IMR-90 (cell line): ENCODE data around the gene MADCAM1. TPM values are rescaled to one million over a fixed set of nuclear protein-coding genes. Genes with fewer than 3 reads are reported as not detected.

Experiments used
- ATAC-seq: fragments of 200-7000 bp; cut with Tn5 transposase; 2 replicates; pipeline ENCODE4 v1.9.1; 2020; ENCODE audit warnings: low read depth, mild to moderate bottlenecking, moderate library complexity
- BruUV-seq: library from RNA; stranded (reverse); fragments of 400-500 nt; replicated peaks from 2 replicates; lab custom pipeline; 2021; lab: Mats Ljungman, UMichigan
- CTCF ChIA-PET: fragments of 300-600 bp; formaldehyde crosslinking; extraction: SDS; loops from one replicate; lab custom pipeline; 2021; ENCODE audit warnings: antibody characterized with exemption; lab: Yijun Ruan, JAX
- POLR2A ChIA-PET: fragments of 300-600 bp; sonication (Branson Sonifier 250); formaldehyde crosslinking; loops from one replicate; lab custom pipeline; 2022; ENCODE audit warnings: antibody characterized with exemption; ENCODE audit not compliant: unreplicated experiment; lab: Charles Lee
- DNase-seq: peaks from one replicate; pipeline ENCODE4 v3.0.0; 2013
- H2AFZ ChIP-seq: replicated peaks from 2 replicates; pipeline ENCODE3; 2013; ENCODE audit warnings: low read length, mild to moderate bottlenecking; ENCODE audit not compliant: poor library complexity
- H2AK5ac ChIP-seq: 2 replicates; pipeline ENCODE4 v1.6.1; 2013; ENCODE audit warnings: low read depth, low read length, inconsistent platforms
- H2AK9ac ChIP-seq: replicated peaks from 2 replicates; pipeline ENCODE3; 2013; ENCODE audit warnings: mild to moderate bottlenecking, low read depth, low read length, moderate library complexity; ENCODE audit not compliant: poor library complexity
- H2BK120ac ChIP-seq: 2 replicates; pipeline ENCODE4 v1.6.1; 2013; ENCODE audit warnings: low read depth, low read length, inconsistent platforms
- H2BK15ac ChIP-seq: 3 replicates; pipeline ENCODE4 v1.6.1; 2013; ENCODE audit warnings: low read depth, low read length, inconsistent platforms
- H2BK20ac ChIP-seq: 2 replicates; pipeline ENCODE4 v1.6.1; 2013; ENCODE audit warnings: low read depth, mild to moderate bottlenecking, inconsistent platforms, low read length, moderate library complexity
- H2BK5ac ChIP-seq: 2 replicates; pipeline ENCODE4 v1.6.1; 2013; ENCODE audit warnings: mild to moderate bottlenecking, low read depth, low read length, inconsistent platforms; ENCODE audit not compliant: poor library complexity, severe bottlenecking
- H3K14ac ChIP-seq: replicated peaks from 2 replicates; pipeline ENCODE4 v1.6.1; 2013; ENCODE audit warnings: low read depth, low read length, inconsistent platforms
- H3K18ac ChIP-seq: 2 replicates; pipeline ENCODE4 v1.6.1; 2013; ENCODE audit warnings: low read depth, low read length, control low read depth
- H3K23ac ChIP-seq: 2 replicates; pipeline ENCODE4 v1.6.1; 2013; ENCODE audit warnings: low read depth, low read length, inconsistent platforms
- H3K27ac ChIP-seq: 2 replicates; pipeline ENCODE4 v1.5.1; 2013; ENCODE audit warnings: mild to moderate bottlenecking, control low read depth, low read length; ENCODE audit not compliant: insufficient read depth
- H3K27me3 ChIP-seq: 2 replicates; pipeline ENCODE4 v1.6.1; 2013; ENCODE audit warnings: low read length; ENCODE audit not compliant: control insufficient read depth, insufficient read depth
- H3K36me3 ChIP-seq: 2 replicates; pipeline ENCODE4 v1.6.1; 2013; ENCODE audit warnings: low read length, mixed read lengths; ENCODE audit not compliant: control insufficient read depth, insufficient read depth
- H3K4ac ChIP-seq: 2 replicates; pipeline ENCODE4 v1.6.1; 2013; ENCODE audit warnings: low read depth, low read length, inconsistent platforms
- H3K4me1 ChIP-seq: 2 replicates; pipeline ENCODE4 v1.6.1; 2013; ENCODE audit warnings: low read length, mixed read lengths; ENCODE audit not compliant: control insufficient read depth, insufficient read depth
- H3K4me2 ChIP-seq: 2 replicates; pipeline ENCODE4 v1.6.1; 2013; ENCODE audit warnings: low read depth, mild to moderate bottlenecking, control low read depth, low read length, moderate library complexity
- H3K4me3 ChIP-seq: 2 replicates; pipeline ENCODE4 v1.5.1; 2013; ENCODE audit warnings: low read depth, mild to moderate bottlenecking, control low read depth, low read length, moderate library complexity; ENCODE audit not compliant: insufficient read depth
- H3K56ac ChIP-seq: 2 replicates; pipeline ENCODE4 v1.6.1; 2013; ENCODE audit warnings: low read length, inconsistent platforms; ENCODE audit not compliant: insufficient read depth; ENCODE audit errors: extremely low read depth
- H3K79me1 ChIP-seq, 2 experiments: 2 replicates each; pipeline ENCODE4 v1.6.1; 2013; ENCODE audit warnings: low read length in 2 of 2, inconsistent platforms in 1 of 2, low read depth in 1 of 2
- H3K9ac ChIP-seq: 2 replicates; pipeline ENCODE4 v1.6.1; 2013; ENCODE audit warnings: low read depth, low read length, control low read depth
- H3K9me1 ChIP-seq: 2 replicates; pipeline ENCODE4 v1.6.1; 2013; ENCODE audit warnings: low read length, inconsistent platforms; ENCODE audit not compliant: insufficient read depth
- H3K9me3 ChIP-seq: 2 replicates; pipeline ENCODE4 v1.6.1; 2013; ENCODE audit warnings: low read length; ENCODE audit not compliant: control insufficient read depth, insufficient read depth
- H4K20me1 ChIP-seq: 2 replicates; pipeline ENCODE4 v1.6.1; 2013; ENCODE audit warnings: low read length, inconsistent platforms; ENCODE audit not compliant: insufficient read depth
- H4K5ac ChIP-seq: 2 replicates; pipeline ENCODE4 v1.6.1; 2013; ENCODE audit warnings: mild to moderate bottlenecking, low read depth, low read length, control low read depth
- H4K8ac ChIP-seq, 2 experiments: 2 replicates each; pipeline ENCODE4 v1.6.1; 2013; ENCODE audit warnings: low read depth in 2 of 2, low read length in 2 of 2, control low read depth in 1 of 2, inconsistent platforms in 1 of 2
- H4K91ac ChIP-seq: 2 replicates; pipeline ENCODE4 v1.6.1; 2013; ENCODE audit warnings: low read depth, low read length, inconsistent platforms; ENCODE audit not compliant: insufficient read depth
- RAD21 ChIP-seq: IDR thresholded peaks from 2 replicates; pipeline ENCODE4 v1.6.1; 2012; ENCODE audit warnings: low read length, improper control_type of control experiment
- WGBS, 2 experiments: methylation state at CpG; one replicate each; pipeline versions ENCODE4 v1.1.5 to v1.1.7; 2013; ENCODE audit warnings: missing lambda C conversion rate in 2 of 2; ENCODE audit not compliant: insufficient read length in 1 of 2; ENCODE audit errors: extremely low coverage in 2 of 2; 5-methylcytosine and 5-hydroxymethylcytosine counted together
- dilution Hi-C: fragments of 300-500 bp; cut with HindIII; formaldehyde crosslinking; loops from one replicate; pipeline ENCODE4 v1.14.3; 2018; ENCODE audit warnings: low sequenced_read_pairs; ENCODE audit not compliant: unreplicated experiment
- in situ Hi-C: fragments of 300-500 bp; cut with MboI; formaldehyde crosslinking; loops from 3 replicates; pipeline ENCODE4 v1.14.3; 2019; ENCODE audit warnings: low sequenced_read_pairs, inconsistent platforms, mixed read lengths
- intact Hi-C: fragments of 100-400 bp; cut with micrococcal nuclease; formaldehyde crosslinking; loops from 2 replicates; pipeline ENCODE4 v1.10.0; 2022
- polyA plus RNA-seq, 3 experiments: library from polyadenylated mRNA; depleted of rRNA; stranded (reverse); fragments of >200 nt; gene quantifications; 2 replicates each; pipeline ENCODE4 v1.2.3, GENCODE V29; 2012; ENCODE audit warnings: low replicate concordance in 1 of 3
- total RNA-seq: library from RNA; depleted of rRNA; stranded (reverse); fragments of >200 nt; gene quantifications from 2 replicates; pipeline ENCODE4 v1.2.3, GENCODE V29; 2012
- TF ChIP-seq, protein P1 (sequence below): fragments of 150-350 bp; IDR thresholded peaks from 2 replicates; pipeline ENCODE4 v1.6.1; 2016; ENCODE audit warnings: low read depth, mild to moderate bottlenecking, low read length, moderate library complexity, borderline replicate concordance
- TF ChIP-seq, protein P2 (sequence below): fragments of 150-350 bp; IDR thresholded peaks from 2 replicates; pipeline ENCODE4 v1.6.1; 2017; ENCODE audit warnings: mild to moderate bottlenecking, antibody characterized with exemption, low read length, low read depth
- TF ChIP-seq, protein P3 (sequence below): conservative IDR thresholded peaks from 2 replicates; pipeline ENCODE4 v1.5.1; 2012; ENCODE audit warnings: mild to moderate bottlenecking, low read depth, low read length, improper control_type of control experiment

The MADCAM1 gene
- total and polyA plus RNA-seq, 2 of the 4 experiments (the other 2 are of a cell fraction), result 0.24 TPM; not detected in 1

DNA sequence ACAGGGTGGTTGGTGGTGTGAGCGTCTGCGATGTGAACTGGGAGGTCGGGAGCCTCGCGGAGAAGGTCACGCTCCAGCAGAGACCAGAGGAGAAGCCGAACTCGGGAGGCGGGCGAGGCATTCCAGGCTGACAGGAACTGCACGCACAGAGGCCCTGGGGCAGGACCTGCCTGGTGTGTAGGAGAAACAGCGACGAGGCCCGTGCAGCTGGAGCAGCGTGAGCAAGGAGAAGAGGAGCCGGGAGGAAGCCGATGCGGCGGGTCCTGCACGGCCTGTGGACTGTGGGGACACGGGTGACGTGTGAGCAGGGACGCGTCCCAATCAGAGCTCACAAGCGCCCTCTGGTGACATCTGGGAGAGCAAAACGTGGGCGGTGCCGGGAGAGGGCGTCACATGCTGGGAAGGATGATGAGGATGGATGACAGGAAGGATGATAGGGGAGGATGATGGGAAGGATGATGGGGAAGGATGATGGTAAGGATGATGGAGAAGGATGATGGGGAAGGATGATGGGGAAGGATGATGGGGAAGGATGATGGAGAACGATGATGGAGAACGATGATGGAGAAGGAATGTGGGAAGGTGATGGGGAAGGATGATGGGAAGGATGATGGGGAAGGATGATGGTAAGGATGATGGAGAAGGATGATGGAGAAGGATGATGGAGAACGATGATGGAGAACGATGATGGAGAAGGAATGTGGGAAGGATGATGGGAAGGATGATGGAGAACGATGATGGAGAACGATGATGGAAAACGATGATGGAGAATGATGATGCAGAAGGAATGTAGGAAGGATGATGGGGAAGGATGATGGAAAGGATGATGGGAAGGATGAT lies 16.1 kb upstream of the MADCAM1 start:
- ATAC-seq, result peak; percentile 88
- Histone ChIP-seq H2AK9ac (peak overlapping the region; percentile 37), H3K14ac (no peak overlapping the region), H2BK5ac (no peak overlapping the region), H3K56ac (no peak overlapping the region), H2BK120ac (no peak overlapping the region), H4K91ac (no peak overlapping the region), H3K4me1 (no peaks in the 10 kb centered on the region), H2AFZ (peak overlapping the region; percentile 25), H3K9me1 (no peaks in the 10 kb centered on the region), H3K4me2 (peak overlapping the region; percentile 39; the same call in 1 of the 2 replicates), H3K79me1 (no peaks in the 10 kb centered on the region), H2BK20ac (no peak overlapping the region), H4K8ac (no peak overlapping the region), H3K27me3 (peaks cover 6% of the 10 kb centered on the region; the same call in 1 of the 2 replicates), H3K18ac (no peak overlapping the region), H3K9ac (no peak overlapping the region), H3K4me3 (peak overlapping the region; percentile 22; the same call in 1 of the 2 replicates), H3K23ac (no peak overlapping the region), H3K36me3 (no peaks in the 10 kb centered on the region), H4K5ac (no peak overlapping the region), H3K4ac (no peak overlapping the region), H2AK5ac (no peak overlapping the region), H3K9me3 (no peaks in the 10 kb centered on the region), H3K27ac (no peak overlapping the region), H4K20me1 (no peaks in the 10 kb centered on the region), H2BK15ac (no peak overlapping the region)
- dilution Hi-C loops, result no loop called here
- TF ChIP-seq RAD21, result peak; percentile 24; the same call in 1 of the 2 replicates
- TF ChIP-seq, protein P1, sequence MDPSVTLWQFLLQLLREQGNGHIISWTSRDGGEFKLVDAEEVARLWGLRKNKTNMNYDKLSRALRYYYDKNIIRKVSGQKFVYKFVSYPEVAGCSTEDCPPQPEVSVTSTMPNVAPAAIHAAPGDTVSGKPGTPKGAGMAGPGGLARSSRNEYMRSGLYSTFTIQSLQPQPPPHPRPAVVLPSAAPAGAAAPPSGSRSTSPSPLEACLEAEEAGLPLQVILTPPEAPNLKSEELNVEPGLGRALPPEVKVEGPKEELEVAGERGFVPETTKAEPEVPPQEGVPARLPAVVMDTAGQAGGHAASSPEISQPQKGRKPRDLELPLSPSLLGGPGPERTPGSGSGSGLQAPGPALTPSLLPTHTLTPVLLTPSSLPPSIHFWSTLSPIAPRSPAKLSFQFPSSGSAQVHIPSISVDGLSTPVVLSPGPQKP, result no peak
- TF ChIP-seq, protein P2, sequence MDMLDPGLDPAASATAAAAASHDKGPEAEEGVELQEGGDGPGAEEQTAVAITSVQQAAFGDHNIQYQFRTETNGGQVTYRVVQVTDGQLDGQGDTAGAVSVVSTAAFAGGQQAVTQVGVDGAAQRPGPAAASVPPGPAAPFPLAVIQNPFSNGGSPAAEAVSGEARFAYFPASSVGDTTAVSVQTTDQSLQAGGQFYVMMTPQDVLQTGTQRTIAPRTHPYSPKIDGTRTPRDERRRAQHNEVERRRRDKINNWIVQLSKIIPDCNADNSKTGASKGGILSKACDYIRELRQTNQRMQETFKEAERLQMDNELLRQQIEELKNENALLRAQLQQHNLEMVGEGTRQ, result peak; percentile 64; the same call in 1 of the 2 replicates
- TF ChIP-seq, protein P3, sequence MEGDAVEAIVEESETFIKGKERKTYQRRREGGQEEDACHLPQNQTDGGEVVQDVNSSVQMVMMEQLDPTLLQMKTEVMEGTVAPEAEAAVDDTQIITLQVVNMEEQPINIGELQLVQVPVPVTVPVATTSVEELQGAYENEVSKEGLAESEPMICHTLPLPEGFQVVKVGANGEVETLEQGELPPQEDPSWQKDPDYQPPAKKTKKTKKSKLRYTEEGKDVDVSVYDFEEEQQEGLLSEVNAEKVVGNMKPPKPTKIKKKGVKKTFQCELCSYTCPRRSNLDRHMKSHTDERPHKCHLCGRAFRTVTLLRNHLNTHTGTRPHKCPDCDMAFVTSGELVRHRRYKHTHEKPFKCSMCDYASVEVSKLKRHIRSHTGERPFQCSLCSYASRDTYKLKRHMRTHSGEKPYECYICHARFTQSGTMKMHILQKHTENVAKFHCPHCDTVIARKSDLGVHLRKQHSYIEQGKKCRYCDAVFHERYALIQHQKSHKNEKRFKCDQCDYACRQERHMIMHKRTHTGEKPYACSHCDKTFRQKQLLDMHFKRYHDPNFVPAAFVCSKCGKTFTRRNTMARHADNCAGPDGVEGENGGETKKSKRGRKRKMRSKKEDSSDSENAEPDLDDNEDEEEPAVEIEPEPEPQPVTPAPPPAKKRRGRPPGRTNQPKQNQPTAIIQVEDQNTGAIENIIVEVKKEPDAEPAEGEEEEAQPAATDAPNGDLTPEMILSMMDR, result peak; percentile 53
- no TSS peak for BruUV-seq
- ChIA-PET CTCF (no interaction called here), POLR2A (no interaction called here)
- WGBS, 2 experiments, result 46 to 97% methylated on average over 7 to 26 of the region's 36 CpGs
- DNase-seq, result no peak
- in situ Hi-C loops, result no loop called here
- intact Hi-C loops, result loop anchor here (10.0 kb wide), 1 partner anchor 135 kb away; the partner anchor contains the start of gene MIER2
